ENCODE measurements around the gene CERK.

CERK gene

GRCh38 chr22:46731246-46732040 lies 6.6 kb downstream of the CERK start:
- DNase-seq (ENCODE audit: low read depth) = no peak

GRCh38 chr22:46730568-46731245 lies 7.3 kb downstream of the CERK start:
- no peak for DNase-seq (ENCODE audit: low read depth)

GRCh38 chr22:46728470-46728869 lies 9.6 kb downstream of the CERK start:
- no peak for DNase-seq (ENCODE audit: low read depth)

GRCh38 chr22:46727813-46728364 lies 10.2 kb downstream of the CERK start:
- no peak for DNase-seq (ENCODE audit: low read depth)

- DNase-seq (ENCODE audit: low read depth) = no peak
These were observed 11.1 kb downstream of the CERK start for GRCh38 chr22:46726986-46727317.

GRCh38 chr22:46726066-46726985 lies 11.7 kb downstream of the CERK start:
- no peak for DNase-seq (ENCODE audit: low read depth)

GRCh38 chr22:46725096-46725495 lies 13.0 kb downstream of the CERK start:
- no peak for DNase-seq (ENCODE audit: low read depth)

- DNase-seq (ENCODE audit: low read depth) = no peak
These were observed 14.2 kb downstream of the CERK start for GRCh38 chr22:46723882-46724281.

- no peak for DNase-seq (ENCODE audit: low read depth)
These were observed 16.5 kb downstream of the CERK start for GRCh38 chr22:46721501-46722085.

GRCh38 chr22:46719921-46720320 lies 18.1 kb downstream of the CERK start:
- DNase-seq (ENCODE audit: low read depth) = no peak

- no peak for DNase-seq (ENCODE audit: low read depth)
These were observed 23.5 kb downstream of the CERK start for GRCh38 chr22:46714550-46714949.

- DNase-seq (ENCODE audit: low read depth) = no peak
These were observed 25.8 kb downstream of the CERK start for GRCh38 chr22:46712288-46712687.

- no peak for DNase-seq (ENCODE audit: low read depth)
These were observed 27.2 kb downstream of the CERK start for GRCh38 chr22:46710806-46711205.

GRCh38 chr22:46708766-46709330 lies 29.2 kb downstream of the CERK start:
- DNase-seq (ENCODE audit: low read depth) = no peak

GRCh38 chr22:46707827-46708570 lies 30.1 kb downstream of the CERK start:
- no peak for DNase-seq (ENCODE audit: low read depth)

GRCh38 chr22:46707305-46707704 lies 30.7 kb downstream of the CERK start:
- DNase-seq (ENCODE audit: low read depth) = no peak

- no peak for DNase-seq (ENCODE audit: low read depth)
These were observed 32.0 kb downstream of the CERK start for GRCh38 chr22:46706060-46706459.

GRCh38 chr22:46703996-46704370 lies 34.1 kb downstream of the CERK start:
- no peak for DNase-seq (ENCODE audit: low read depth)

- DNase-seq (ENCODE audit: low read depth) = no peak
These were observed 34.7 kb downstream of the CERK start for GRCh38 chr22:46703171-46703995.

GRCh38 chr22:46701262-46701661 lies 36.8 kb downstream of the CERK start:
- DNase-seq (ENCODE audit: low read depth) = no peak

Data from T follicular helper cell (primary cell).